GM12872 (cell line): ENCODE measurements around the gene NPS.

Experiments
- TF ChIP-seq, protein P1 (sequence below): IDR thresholded peaks from 3 replicates; pipeline ENCODE4 v1.5.1; 2011; ENCODE audit warnings: low read depth, mild to moderate bottlenecking, low read length, moderate library complexity; ENCODE audit not compliant: insufficient read depth

Gene NPS

DNA sequence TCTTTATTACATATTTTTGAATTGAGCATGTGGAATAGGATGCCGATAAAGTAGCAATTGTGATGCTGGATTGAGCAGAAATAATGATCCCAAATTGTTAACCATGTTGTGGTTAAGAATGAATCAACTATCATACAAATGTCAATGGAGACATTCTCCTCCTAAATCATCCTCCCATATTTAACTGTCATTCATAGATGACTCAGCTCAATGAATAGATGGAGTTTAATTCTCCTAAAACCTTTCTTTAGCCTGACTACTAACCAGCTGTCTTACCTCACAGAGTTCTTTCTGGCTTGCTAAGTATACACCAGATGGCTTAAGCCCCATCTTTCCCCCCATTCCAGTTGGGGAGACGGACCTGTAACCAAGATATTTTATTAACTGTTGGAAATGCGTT is 23.4 kb upstream of the NPS start:
- TF ChIP-seq, protein P1, sequence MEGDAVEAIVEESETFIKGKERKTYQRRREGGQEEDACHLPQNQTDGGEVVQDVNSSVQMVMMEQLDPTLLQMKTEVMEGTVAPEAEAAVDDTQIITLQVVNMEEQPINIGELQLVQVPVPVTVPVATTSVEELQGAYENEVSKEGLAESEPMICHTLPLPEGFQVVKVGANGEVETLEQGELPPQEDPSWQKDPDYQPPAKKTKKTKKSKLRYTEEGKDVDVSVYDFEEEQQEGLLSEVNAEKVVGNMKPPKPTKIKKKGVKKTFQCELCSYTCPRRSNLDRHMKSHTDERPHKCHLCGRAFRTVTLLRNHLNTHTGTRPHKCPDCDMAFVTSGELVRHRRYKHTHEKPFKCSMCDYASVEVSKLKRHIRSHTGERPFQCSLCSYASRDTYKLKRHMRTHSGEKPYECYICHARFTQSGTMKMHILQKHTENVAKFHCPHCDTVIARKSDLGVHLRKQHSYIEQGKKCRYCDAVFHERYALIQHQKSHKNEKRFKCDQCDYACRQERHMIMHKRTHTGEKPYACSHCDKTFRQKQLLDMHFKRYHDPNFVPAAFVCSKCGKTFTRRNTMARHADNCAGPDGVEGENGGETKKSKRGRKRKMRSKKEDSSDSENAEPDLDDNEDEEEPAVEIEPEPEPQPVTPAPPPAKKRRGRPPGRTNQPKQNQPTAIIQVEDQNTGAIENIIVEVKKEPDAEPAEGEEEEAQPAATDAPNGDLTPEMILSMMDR, result no peak

DNA sequence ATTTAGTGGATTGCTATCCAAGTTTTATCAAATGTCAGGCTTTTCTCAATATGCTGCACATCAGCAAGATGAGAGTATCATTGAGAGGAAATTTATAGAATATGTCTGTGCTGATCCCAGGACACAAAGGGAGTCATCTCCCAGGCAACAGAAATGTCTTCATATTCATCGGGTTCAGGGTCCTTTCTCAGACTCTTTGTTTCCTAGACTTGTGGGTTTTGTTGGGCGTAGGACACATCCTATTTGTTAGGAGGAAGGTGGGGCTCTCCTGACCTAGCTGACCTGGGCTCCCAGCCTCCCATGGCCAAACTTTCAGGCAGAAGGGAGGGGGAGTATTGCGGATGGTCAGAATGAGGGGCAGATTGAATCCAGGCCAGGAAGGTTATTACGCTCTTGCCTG is 22.9 kb upstream of the NPS start:
- TF ChIP-seq, protein P1, result no peak

DNA sequence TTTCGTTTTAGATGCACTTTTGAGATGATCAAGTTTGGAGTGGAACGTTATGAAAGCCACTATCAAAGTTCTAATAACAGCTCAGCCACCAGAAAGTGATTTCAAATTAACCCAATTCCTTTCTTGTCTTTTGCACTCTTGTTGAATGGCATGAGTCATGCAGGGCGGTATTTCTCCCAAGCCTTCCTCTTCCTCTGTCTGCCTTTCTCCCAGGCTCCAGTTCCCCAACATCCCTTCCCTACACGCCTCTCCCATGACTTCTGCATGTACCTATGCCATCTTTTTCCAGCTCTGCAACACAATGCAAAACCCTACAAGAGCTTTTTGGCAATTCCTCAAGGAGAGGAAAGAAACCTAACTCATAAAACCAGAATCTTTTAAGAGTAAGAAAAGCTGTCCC is 21.8 kb upstream of the NPS start:
- TF ChIP-seq, protein P1, result no peak

DNA sequence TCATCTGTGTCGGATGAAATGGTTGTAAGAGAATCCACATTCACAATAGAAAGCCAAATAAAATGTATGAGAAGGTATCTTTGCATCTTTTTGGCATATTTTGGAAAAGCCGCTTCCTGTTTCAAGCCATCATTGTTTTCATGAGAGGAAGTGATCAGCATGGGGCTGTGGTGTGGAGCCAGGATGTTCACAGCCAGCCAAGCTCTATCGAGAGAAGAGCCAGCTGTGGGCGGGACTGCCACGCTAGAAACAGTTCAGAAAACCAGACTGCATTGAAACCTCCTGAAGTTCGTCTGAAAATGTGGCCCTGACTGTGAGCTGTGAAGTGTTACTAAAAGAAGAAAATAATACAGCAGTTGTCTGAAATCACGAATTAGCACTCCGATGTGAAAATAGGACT is 21.2 kb upstream of the NPS start:
- TF ChIP-seq, protein P1, result no peak

DNA sequence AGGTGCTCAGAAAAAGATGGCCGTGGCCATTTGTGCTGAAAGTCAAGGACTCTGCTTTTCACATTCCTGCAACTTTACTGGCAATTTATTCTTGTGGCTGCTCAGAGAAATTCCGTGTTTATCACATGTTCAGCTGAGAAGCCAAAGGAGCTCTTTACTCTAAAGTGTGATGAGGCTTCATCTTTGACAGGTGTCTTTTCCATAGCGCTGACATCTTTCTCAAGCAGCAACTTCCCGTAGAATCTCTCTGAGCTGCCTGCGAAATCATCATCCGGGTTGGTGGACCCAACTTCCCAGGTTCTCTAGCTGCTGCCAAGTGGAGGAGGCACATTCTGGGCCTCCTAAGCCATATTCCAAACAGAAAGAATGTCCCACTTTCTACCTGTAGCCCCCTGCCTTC is 16.9 kb upstream of the NPS start:
- TF ChIP-seq, protein P1, result no peak

DNA sequence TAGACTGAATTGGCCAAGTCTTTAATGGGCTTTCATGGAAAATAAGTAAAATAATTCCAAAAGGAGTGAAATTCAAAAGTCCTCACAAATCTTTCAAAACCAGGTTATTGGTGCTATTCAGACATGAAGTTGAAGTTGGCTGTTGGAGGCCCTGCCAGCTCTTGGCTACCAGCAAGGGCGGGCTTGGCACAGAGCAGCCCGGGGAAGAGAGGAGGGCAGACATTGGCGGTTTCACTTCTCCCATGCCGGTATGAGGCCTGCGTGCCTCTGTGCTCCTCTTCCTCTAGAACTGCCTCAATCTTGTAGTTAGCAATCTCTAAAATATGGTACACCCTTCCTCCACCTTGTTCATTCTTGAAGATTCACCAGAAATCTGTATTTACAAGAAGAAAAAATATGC is 16.4 kb upstream of the NPS start:
- TF ChIP-seq, protein P1, result no peak

DNA sequence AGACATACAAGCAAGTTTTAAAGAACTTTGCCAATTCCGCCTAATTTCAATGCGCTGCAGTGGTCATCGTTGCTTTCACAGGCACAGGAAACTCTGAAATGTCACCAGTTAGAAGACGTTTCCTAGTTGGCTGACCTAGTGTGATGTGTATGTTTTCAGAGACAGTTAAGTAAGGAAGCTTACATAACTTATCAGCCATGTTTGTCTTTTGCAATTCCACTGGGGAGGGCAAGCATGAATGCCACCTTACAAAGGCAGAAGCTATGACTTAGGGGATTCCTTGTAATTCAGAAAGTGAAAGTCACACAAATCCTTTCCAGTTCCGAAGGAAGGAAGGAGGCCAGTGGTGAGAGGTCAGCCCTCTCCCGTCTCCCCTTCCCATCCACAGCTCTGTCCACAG is 15.0 kb upstream of the NPS start:
- TF ChIP-seq, protein P1, result no peak

DNA sequence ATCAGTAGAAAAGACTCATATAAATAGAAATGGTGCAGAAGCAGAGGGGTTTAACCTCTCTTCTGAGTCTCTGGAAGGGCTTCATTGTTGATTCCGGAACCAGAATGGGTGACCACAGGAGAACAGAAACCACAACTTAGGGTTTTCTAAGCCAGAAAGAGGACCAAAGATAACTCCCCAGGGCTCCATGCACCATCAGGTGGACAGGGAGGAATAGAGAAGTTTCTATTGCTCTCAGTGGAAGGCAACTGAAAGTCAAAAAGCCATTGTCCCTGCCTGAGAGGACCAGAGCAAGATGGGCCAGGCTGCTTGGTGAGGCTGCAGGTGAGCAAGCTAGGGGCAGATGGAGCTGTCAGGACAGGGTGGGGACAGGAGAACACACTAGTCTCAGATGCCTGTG is 14.6 kb upstream of the NPS start:
- TF ChIP-seq, protein P1, result no peak
